Panc1 (cell line): Measurements from ENCODE around the gene DAAM2. TPM values are rescaled to one million over a fixed set of nuclear protein-coding genes. Genes with fewer than 3 reads are reported as not detected.

Experiments
- ATAC-seq: fragments of 200-7000 bp; cut with Tn5 transposase; 2 replicates; pipeline ENCODE4 v1.9.1; 2020; ENCODE audit warnings: mild to moderate bottlenecking, moderate library complexity
- BruUV-seq: library from RNA; stranded (reverse); fragments of 400-500 nt; replicated peaks from 2 replicates; lab custom pipeline; 2021; lab: Mats Ljungman, UMichigan
- CTCF ChIA-PET: fragments of 300-600 bp; sonication (Branson Sonifier 250); formaldehyde crosslinking; loops from one replicate; lab custom pipeline; 2022; ENCODE audit warnings: antibody characterized with exemption; lab: Charles Lee
- POLR2A ChIA-PET: fragments of 300-600 bp; sonication (Branson Sonifier 250); formaldehyde crosslinking; loops from one replicate; lab custom pipeline; 2022; ENCODE audit warnings: antibody characterized with exemption; lab: Charles Lee
- DNase-seq: peaks from one replicate; pipeline ENCODE4 v3.0.0-alpha.2; 2010; ENCODE audit warnings: low read depth, low spot score
- H3K27ac ChIP-seq: 2 replicates; pipeline ENCODE4 v1.5.1; 2011; ENCODE audit warnings: mild to moderate bottlenecking, low read length, inconsistent platforms
- H3K27me3 ChIP-seq: fragments of 200-500 bp; sonication (Bioruptor generic); 2 replicates; pipeline ENCODE4 v1.6.0; 2014; ENCODE audit warnings: low read length, inconsistent platforms; ENCODE audit not compliant: control insufficient read depth, insufficient read depth
- H3K36me3 ChIP-seq: fragments of 200-500 bp; sonication (Bioruptor generic); 2 replicates; pipeline ENCODE4 v1.5.1; 2014; ENCODE audit warnings: inconsistent platforms, mild to moderate bottlenecking, low read length, moderate library complexity; ENCODE audit not compliant: control insufficient read depth, insufficient read depth
- H3K4me1 ChIP-seq: 2 replicates; pipeline ENCODE4 v1.5.1; 2011; ENCODE audit warnings: inconsistent platforms, mild to moderate bottlenecking, low read length, moderate library complexity; ENCODE audit not compliant: control insufficient read depth, insufficient read depth
- H3K4me3 ChIP-seq, 2 experiments: 2 replicates each; pipeline ENCODE4 v1.5.1; 2011 to 2012; ENCODE audit warnings: low read depth in 2 of 2, low read length in 2 of 2, mild to moderate bottlenecking in 2 of 2, inconsistent platforms in 1 of 2, moderate library complexity in 1 of 2
- H3K9me3 ChIP-seq: fragments of 200-500 bp; sonication (Bioruptor generic); 2 replicates; pipeline ENCODE4 v1.5.1; 2014; ENCODE audit warnings: low read depth, mild to moderate bottlenecking, inconsistent platforms, low read length, moderate library complexity; ENCODE audit not compliant: control insufficient read depth, insufficient read depth
- POLR2AphosphoS5 ChIP-seq: IDR thresholded peaks from 2 replicates; pipeline ENCODE4 v1.6.1; 2012; ENCODE audit warnings: mild to moderate bottlenecking, low read depth, low read length, moderate library complexity
- SIN3A ChIP-seq: IDR thresholded peaks from 2 replicates; pipeline ENCODE4 v1.6.1; 2012; ENCODE audit warnings: low read depth, mild to moderate bottlenecking, low read length, moderate library complexity, borderline replicate concordance; ENCODE audit not compliant: insufficient read depth
- TCF7L2 ChIP-seq: IDR thresholded peaks from 2 replicates; pipeline ENCODE4 v1.6.1; 2011; ENCODE audit warnings: mild to moderate bottlenecking, low read depth, low read length, inconsistent platforms
- in situ Hi-C: cut with HindIII; loops from 2 replicates; pipeline ENCODE4 v1.10.0; 2016; ENCODE audit warnings: low sequenced_read_pairs, low pct_unique_long_range_greater_than_20kb
- intact Hi-C: fragments of 100-400 bp; cut with micrococcal nuclease; formaldehyde crosslinking; loops from one replicate; pipeline ENCODE4 v1.10.0; 2022; ENCODE audit not compliant: unreplicated experiment
- total RNA-seq: library from RNA; stranded (reverse); gene quantifications from one replicate; pipeline ENCODE4 v1.2.1, GENCODE V29; 2021; ENCODE audit not compliant: unreplicated experiment
- TF ChIP-seq, protein P1 (sequence below): fragments of 450-650 bp; IDR thresholded peaks from 2 replicates; pipeline ENCODE4 v1.5.1; 2017; ENCODE audit warnings: mild to moderate bottlenecking
- TF ChIP-seq, protein P2 (sequence below), 2 experiments: IDR thresholded peaks; 2 replicates each; pipeline ENCODE4 v1.6.1; 2011 to 2012; ENCODE audit warnings: low read depth in 2 of 2, control low read depth in 1 of 2, low read length in 1 of 2, mild to moderate bottlenecking in 1 of 2, moderate library complexity in 1 of 2; ENCODE audit not compliant: insufficient read depth in 1 of 2

The DAAM2 gene
- total RNA-seq, 1 experiment from 2014 or later, result not detected

DNA sequence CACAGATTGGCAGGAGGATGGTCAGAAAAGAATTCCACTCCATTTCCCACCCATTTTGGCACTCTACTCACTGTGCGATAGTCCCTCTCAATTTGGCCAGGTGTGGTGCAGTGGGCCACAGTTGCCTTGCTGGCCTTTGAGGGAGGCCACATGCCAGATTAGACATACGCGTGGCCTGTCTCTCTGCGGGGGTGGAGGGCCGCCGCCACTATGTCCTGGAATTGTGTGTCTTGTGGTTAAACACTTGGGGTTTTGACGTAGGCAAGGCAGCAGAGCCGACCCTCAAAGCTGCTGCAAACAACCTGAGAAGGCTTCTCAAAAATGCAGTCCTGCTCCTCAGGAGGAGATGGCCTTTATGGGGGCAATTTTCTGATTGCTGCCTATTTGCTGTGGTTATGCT, 4.9 kb upstream of the DAAM2 start:
- H3K4me3 ChIP-seq, result no peak overlapping the region
- in situ Hi-C loops, result no loop called here
- TF ChIP-seq, protein P1, sequence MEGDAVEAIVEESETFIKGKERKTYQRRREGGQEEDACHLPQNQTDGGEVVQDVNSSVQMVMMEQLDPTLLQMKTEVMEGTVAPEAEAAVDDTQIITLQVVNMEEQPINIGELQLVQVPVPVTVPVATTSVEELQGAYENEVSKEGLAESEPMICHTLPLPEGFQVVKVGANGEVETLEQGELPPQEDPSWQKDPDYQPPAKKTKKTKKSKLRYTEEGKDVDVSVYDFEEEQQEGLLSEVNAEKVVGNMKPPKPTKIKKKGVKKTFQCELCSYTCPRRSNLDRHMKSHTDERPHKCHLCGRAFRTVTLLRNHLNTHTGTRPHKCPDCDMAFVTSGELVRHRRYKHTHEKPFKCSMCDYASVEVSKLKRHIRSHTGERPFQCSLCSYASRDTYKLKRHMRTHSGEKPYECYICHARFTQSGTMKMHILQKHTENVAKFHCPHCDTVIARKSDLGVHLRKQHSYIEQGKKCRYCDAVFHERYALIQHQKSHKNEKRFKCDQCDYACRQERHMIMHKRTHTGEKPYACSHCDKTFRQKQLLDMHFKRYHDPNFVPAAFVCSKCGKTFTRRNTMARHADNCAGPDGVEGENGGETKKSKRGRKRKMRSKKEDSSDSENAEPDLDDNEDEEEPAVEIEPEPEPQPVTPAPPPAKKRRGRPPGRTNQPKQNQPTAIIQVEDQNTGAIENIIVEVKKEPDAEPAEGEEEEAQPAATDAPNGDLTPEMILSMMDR, result no peak
- no peak for TF ChIP-seq POLR2AphosphoS5
- TF ChIP-seq TCF7L2, result no peak
- TF ChIP-seq, protein P2, sequence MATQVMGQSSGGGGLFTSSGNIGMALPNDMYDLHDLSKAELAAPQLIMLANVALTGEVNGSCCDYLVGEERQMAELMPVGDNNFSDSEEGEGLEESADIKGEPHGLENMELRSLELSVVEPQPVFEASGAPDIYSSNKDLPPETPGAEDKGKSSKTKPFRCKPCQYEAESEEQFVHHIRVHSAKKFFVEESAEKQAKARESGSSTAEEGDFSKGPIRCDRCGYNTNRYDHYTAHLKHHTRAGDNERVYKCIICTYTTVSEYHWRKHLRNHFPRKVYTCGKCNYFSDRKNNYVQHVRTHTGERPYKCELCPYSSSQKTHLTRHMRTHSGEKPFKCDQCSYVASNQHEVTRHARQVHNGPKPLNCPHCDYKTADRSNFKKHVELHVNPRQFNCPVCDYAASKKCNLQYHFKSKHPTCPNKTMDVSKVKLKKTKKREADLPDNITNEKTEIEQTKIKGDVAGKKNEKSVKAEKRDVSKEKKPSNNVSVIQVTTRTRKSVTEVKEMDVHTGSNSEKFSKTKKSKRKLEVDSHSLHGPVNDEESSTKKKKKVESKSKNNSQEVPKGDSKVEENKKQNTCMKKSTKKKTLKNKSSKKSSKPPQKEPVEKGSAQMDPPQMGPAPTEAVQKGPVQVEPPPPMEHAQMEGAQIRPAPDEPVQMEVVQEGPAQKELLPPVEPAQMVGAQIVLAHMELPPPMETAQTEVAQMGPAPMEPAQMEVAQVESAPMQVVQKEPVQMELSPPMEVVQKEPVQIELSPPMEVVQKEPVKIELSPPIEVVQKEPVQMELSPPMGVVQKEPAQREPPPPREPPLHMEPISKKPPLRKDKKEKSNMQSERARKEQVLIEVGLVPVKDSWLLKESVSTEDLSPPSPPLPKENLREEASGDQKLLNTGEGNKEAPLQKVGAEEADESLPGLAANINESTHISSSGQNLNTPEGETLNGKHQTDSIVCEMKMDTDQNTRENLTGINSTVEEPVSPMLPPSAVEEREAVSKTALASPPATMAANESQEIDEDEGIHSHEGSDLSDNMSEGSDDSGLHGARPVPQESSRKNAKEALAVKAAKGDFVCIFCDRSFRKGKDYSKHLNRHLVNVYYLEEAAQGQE (IDR thresholded peaks at IDR 0.05; ENCODE audit: insufficient read depth in 1 of 2, low read depth in 2 of 2, low read length in 1 of 2), result no peak
- TF ChIP-seq SIN3A, result no peak
- BruUV-seq, result no TSS peak
- ChIA-PET POLR2A (no interaction called here), CTCF (no interaction called here)
- DNase-seq (no peak), ATAC-seq (no peak)
- H3K36me3 ChIP-seq, result no peaks in the 10 kb centered on the region; the same call in 1 of the 2 replicates
- no peaks in the 10 kb centered on the region for H3K9me3 ChIP-seq
- peaks cover 2% of the 10 kb centered on the region; the same call in 1 of the 2 replicates for H3K27me3 ChIP-seq
- no peaks in the 10 kb centered on the region; the same call in 1 of the 2 replicates for H3K4me1 ChIP-seq
- intact Hi-C loops, result no loop called here
- H3K27ac ChIP-seq, result no peak overlapping the region

DNA sequence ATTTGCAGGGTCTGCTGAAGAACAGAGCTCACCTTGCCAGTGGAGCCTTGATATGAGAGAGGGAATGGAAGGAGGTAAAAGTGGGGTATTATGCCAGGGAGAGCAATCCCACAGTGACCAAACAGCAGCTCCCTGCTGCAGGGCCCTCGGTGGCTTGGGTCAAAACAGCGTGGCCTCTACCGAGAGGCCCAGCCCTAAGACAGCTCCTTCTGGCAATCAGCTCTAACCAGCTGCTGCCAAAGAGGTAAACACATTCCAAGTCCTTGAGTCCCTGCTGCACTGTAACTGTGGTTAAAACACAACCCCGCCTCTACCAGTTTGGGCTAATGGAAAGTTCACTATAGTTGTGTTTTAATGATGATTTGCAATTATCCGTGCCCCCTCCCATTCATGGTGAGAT, 1.4 kb upstream of the DAAM2 start:
- peaks cover 19% of the 10 kb centered on the region; the same call in 1 of the 2 replicates for H3K27me3 ChIP-seq
- DNase-seq (no peak), ATAC-seq (no peak)
- ChIA-PET POLR2A (no interaction called here), CTCF (no interaction called here)
- BruUV-seq, result no TSS peak
- no peaks in the 10 kb centered on the region for H3K36me3 ChIP-seq
- no peaks in the 10 kb centered on the region; the same call in 1 of the 2 replicates for H3K4me1 ChIP-seq
- no peak overlapping the region for H3K27ac ChIP-seq
- no peak for TF ChIP-seq POLR2AphosphoS5
- TF ChIP-seq, protein P1, result no peak
- no peak for TF ChIP-seq TCF7L2
- TF ChIP-seq, protein P2 (IDR thresholded peaks at IDR 0.05; ENCODE audit: insufficient read depth in 1 of 2, low read depth in 2 of 2, low read length in 1 of 2), result no peak
- in situ Hi-C loops, result no loop called here
- intact Hi-C loops, result no loop called here
- no peaks in the 10 kb centered on the region for H3K9me3 ChIP-seq
- H3K4me3 ChIP-seq, result no peak overlapping the region
